GM12892 (cell line): ENCODE data around the gene SH3GL3.

Experiments used
- DNase-seq: peaks from one replicate; pipeline ENCODE4 v3.0.0; 2011; ENCODE audit not compliant: insufficient read length
- FAIRE-seq: peaks from 2 replicates; lab custom pipeline; 2011; peaks lifted over from hg19 to GRCh38; lab: Jason Lieb, UNC
- POLR2A ChIP-seq: IDR thresholded peaks from 2 replicates; pipeline ENCODE4 v1.6.1; 2011; ENCODE audit warnings: low read depth, low read length, control low read depth
- POLR2AphosphoS5 ChIP-seq: IDR thresholded peaks from 2 replicates; pipeline ENCODE4 v1.6.1; 2011; ENCODE audit warnings: low read depth, low read length, control low read depth
- TAF1 ChIP-seq: IDR thresholded peaks from 2 replicates; pipeline ENCODE4 v1.6.1; 2011; ENCODE audit warnings: low read depth, mild to moderate bottlenecking, control low read depth, low read length, borderline replicate concordance

The SH3GL3 gene

DNA sequence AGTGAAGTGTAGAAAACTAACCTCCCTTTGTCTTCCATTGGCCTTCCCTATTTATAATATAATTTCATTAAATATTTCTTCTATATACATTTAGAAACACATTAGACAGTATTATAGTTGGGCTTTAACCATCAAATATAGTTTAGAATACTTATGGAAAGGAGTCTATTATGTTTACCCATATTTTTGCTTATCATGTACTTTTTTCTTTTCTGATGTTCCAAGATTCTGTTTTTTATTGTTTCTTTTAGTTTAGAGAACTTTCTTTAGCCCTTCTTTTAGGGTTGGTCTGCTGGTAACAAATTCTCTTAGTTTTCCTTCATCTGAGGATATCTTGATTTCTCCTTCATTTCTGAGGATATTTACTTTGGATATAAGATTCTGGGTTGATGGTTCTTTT lies 23.7 kb downstream of the SH3GL3 start:
- no peak for TF ChIP-seq TAF1
- TF ChIP-seq POLR2AphosphoS5 = no peak
- TF ChIP-seq POLR2A = no peak
- no peak for DNase-seq
- FAIRE-seq = no peak

DNA sequence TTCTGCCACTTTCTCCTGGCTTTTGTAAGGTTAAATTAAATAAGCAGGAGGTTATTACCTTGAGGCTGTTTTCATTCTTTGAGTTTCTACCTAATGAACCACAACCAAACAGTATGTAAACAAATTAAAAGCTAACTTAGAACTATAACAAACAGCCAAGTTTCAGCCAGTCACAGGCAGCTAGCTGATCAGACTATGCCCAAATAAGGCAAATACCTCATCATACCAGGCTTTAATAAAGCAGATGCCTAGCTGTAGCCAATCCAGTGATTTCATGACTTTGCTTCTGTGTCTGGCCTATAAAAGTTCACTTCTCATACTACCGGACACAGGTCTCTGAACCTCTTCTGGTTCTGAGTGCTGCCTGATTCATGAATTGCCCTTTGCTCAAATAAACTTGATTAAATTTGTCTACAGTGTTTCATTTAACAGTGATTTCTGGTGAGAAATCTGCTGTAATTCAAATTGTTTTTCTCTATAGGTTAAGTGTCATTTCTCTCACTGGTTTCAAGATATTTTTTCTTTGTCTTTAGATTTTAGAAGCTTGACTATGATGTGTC lies 24.2 kb downstream of the SH3GL3 start:
- FAIRE-seq (no peak), DNase-seq (no peak)

GRCh38 chr15:83472151-83472550 lies 25.0 kb downstream of the SH3GL3 start:
- DNase-seq (no peak), FAIRE-seq (no peak)
- TF ChIP-seq POLR2A (no peak), TAF1 (no peak), POLR2AphosphoS5 (no peak)

More for the DNA sequence above, 24.2 kb downstream of the SH3GL3 start:
- TF ChIP-seq TAF1 = no peak
- no peak for TF ChIP-seq POLR2A
- TF ChIP-seq POLR2AphosphoS5 = no peak

GRCh38 chr15:83472797-83473196 lies 25.7 kb downstream of the SH3GL3 start:
- FAIRE-seq (no peak), DNase-seq (no peak)
- TF ChIP-seq TAF1 (no peak), POLR2A (no peak), POLR2AphosphoS5 (no peak)

DNA sequence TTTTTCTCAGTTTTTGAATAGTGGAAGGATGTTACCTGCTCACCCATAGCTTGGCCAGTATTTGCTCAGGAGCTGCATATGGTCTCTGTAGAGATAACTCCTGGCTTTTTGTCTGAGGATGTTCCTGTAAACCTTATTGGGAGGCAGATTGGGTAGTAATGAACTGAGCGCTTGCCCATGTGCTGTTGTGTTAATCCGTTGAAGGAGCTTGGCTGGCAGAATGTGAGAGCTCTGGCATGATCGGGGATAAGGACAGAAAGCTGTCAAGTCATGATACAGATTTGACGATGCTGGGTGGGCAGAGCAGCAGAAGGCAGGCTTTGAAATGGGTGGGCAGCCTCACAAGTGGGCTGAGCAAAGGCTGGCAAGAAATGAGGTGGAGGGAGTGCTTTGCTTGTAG lies 27.4 kb downstream of the SH3GL3 start:
- TF ChIP-seq POLR2A (no peak), TAF1 (no peak), POLR2AphosphoS5 (no peak)
- no peak for FAIRE-seq
- no peak for DNase-seq

GRCh38 chr15:83475551-83475950 lies 28.4 kb downstream of the SH3GL3 start:
- no peak for FAIRE-seq
- TF ChIP-seq POLR2AphosphoS5 (no peak), TAF1 (no peak), POLR2A (no peak)
- no peak for DNase-seq

GRCh38 chr15:83476066-83476465 lies 28.9 kb downstream of the SH3GL3 start:
- no peak for TF ChIP-seq POLR2AphosphoS5
- no peak for FAIRE-seq
- DNase-seq = no peak

- FAIRE-seq (no peak), DNase-seq (no peak)
- TF ChIP-seq TAF1 (no peak), POLR2AphosphoS5 (no peak), POLR2A (no peak)
Measured at GRCh38 chr15:83476708-83477107, 29.6 kb downstream of the SH3GL3 start.

- no peak for TF ChIP-seq POLR2A
- no peak for FAIRE-seq
- DNase-seq = no peak
Measured at GRCh38 chr15:83477172-83477807, 30.1 kb downstream of the SH3GL3 start.

DNA sequence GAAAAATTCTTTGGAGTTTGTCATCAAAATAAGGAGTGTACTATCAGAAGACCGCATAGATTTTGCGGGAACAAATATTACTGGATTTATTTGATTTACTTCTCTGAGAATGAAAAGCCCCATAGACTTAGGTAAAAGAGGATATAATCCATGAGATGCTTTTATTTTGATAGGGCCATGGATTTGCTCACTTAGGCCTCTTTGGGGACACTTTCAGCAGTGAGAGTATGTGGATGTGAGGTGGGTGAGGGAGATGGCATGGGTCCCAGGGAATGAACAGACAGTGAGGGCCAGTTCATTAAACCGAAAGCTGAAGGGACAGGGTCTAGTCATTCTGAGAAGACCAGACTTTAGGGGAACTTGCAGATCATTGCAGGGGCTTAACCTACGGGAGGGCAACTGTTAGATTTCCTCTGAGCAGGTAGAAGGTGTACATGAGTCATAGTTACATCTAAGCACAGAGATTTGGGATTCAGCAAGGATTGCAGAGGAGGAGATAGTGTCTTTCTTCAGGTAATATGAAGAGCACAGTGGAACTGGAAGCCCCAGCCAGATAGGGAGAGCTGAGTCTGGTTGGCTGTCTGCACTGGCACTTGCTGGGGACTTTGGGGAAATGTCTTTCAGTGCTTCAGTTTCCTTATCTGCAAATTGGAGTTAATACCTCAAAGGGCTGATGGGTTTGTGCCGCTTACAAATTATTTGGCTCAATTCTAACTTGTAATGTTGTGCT lies 30.8 kb downstream of the SH3GL3 start:
- TF ChIP-seq POLR2A (no peak), POLR2AphosphoS5 (no peak), TAF1 (no peak)
- DNase-seq (no peak), FAIRE-seq (no peak)

GRCh38 chr15:83483612-83484011 lies 36.5 kb downstream of the SH3GL3 start:
- no peak for TF ChIP-seq TAF1
- no peak for TF ChIP-seq POLR2AphosphoS5
- no peak for TF ChIP-seq POLR2A
- DNase-seq = no peak
- FAIRE-seq = no peak

DNA sequence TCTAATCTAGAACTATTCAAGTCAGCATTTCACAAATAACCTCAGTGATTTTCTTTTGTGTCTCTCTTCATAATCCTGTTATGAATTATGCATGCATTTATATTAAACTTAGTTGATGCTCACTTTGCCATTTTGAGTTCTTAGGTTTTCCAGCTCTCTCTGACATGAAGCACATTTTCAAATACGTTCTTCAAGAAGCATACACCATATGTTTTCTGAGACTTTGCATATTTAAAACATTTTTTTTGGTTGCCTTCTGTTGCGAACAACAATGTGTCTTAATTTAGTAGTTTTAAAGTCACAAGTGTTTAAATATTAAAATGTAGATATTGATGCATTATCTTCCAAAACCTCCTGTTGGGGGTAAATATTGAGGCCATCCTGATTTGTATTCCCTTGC lies 37.5 kb downstream of the SH3GL3 start:
- TF ChIP-seq POLR2A (no peak), TAF1 (no peak), POLR2AphosphoS5 (no peak)
- FAIRE-seq (no peak), DNase-seq (no peak)
